ENCODE results near the gene ASB4. TPM values are rescaled to one million over a fixed set of nuclear protein-coding genes. Genes with fewer than 3 reads are reported as not detected.

Gene ASB4
- total RNA-seq, 2 experiments from 2014 or later = not detected

DNA sequence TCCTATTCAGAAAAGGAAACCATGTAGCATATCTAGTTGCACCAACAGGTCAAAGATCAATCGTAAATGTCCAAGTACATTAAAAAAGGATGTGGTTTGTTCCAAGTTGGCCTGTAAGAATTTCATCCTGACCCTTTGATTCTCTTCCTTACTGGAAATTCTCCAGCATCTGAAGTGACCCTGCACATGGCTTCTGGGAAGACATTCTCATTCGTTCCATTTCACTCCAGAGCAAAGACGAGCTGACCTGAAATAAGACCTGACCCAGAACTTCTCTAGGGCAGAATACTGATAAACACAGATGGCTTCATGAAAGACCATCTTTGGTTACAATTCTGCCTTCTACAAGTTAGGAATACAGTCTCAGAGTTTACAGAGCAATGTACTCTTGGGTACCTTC, 39.8 kb downstream of the ASB4 start:
- DNase-seq (no peak), ATAC-seq (no peak)
- intact Hi-C loops (cut with micrococcal nuclease) = loop anchor here (5.0 kb wide), 1 partner anchor 162 kb away; no protein-coding TSS in a partner anchor
- TF ChIP-seq, protein P1, sequence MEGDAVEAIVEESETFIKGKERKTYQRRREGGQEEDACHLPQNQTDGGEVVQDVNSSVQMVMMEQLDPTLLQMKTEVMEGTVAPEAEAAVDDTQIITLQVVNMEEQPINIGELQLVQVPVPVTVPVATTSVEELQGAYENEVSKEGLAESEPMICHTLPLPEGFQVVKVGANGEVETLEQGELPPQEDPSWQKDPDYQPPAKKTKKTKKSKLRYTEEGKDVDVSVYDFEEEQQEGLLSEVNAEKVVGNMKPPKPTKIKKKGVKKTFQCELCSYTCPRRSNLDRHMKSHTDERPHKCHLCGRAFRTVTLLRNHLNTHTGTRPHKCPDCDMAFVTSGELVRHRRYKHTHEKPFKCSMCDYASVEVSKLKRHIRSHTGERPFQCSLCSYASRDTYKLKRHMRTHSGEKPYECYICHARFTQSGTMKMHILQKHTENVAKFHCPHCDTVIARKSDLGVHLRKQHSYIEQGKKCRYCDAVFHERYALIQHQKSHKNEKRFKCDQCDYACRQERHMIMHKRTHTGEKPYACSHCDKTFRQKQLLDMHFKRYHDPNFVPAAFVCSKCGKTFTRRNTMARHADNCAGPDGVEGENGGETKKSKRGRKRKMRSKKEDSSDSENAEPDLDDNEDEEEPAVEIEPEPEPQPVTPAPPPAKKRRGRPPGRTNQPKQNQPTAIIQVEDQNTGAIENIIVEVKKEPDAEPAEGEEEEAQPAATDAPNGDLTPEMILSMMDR (IDR thresholded peaks at IDR 0.05) = no peak
- no peaks in the 10 kb centered on the region for H3K36me3 Mint-ChIP-seq (ENCODE audit: low read depth)
- H3K4me3 Mint-ChIP-seq = no peak overlapping the region
- no peaks in the 10 kb centered on the region for H3K9me3 Mint-ChIP-seq
- ChIA-PET CTCF (interaction anchor here (0.7 to 4.2 kb wide), 5 partner anchors 13 to 346 kb away, joined by 3 to 34 read pairs (median 8); no protein-coding TSS in a partner anchor), POLR2A (no interaction called here)
- H3K27me3 Mint-ChIP-seq = peaks cover 10% of the 10 kb centered on the region
- no peak overlapping the region for H3K27ac Mint-ChIP-seq
- no peaks in the 10 kb centered on the region for H3K4me1 Mint-ChIP-seq (ENCODE audit: low read depth)

DNA sequence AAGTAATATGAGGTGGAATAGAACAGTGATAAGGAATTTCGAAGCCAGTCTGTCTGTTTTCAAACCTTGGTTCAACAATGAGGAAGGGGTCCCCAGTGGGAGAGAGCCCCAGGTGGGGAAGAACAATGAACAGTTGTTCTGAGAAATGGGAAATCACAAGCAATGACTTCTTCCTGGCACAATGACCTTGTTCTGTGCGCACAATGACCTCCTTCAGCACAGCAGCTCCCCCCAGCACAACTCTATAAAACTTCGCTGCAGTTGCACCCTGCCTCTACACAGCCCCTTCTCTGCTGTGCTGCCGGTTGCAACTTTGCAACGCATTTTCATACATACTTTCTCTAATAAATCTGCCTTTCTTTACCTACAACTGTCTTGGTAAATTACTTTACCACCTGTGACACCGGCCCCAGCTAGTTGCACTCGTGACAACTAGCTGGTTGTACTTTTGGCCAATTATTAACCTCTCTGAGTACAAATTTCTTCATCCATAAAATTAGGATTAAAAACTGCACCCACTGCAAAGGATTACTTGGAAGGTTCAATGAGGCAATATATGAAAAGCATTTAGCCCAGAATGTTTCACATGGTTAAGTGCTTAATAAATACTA, 40.5 kb downstream of the ASB4 start:
- Mint-ChIP-seq H3K4me3 (no peak overlapping the region), H3K36me3 (ENCODE audit: low read depth) (no peaks in the 10 kb centered on the region), H3K9me3 (no peaks in the 10 kb centered on the region), H3K4me1 (ENCODE audit: low read depth) (no peaks in the 10 kb centered on the region), H3K27me3 (peaks cover 8% of the 10 kb centered on the region), H3K27ac (no peak overlapping the region)
- ChIA-PET POLR2A (no interaction called here), CTCF (interaction anchor here (0.7 to 4.2 kb wide), 8 partner anchors 13 to 437 kb away, joined by 3 to 34 read pairs (median 4); no protein-coding TSS in a partner anchor)
- DNase-seq (no peak), ATAC-seq (no peak)
- TF ChIP-seq, protein P1 (IDR thresholded peaks at IDR 0.05) = no peak
- intact Hi-C loops (cut with micrococcal nuclease) = loop anchor here (5.0 kb wide), 1 partner anchor 161 kb away; no protein-coding TSS in a partner anchor

DNA sequence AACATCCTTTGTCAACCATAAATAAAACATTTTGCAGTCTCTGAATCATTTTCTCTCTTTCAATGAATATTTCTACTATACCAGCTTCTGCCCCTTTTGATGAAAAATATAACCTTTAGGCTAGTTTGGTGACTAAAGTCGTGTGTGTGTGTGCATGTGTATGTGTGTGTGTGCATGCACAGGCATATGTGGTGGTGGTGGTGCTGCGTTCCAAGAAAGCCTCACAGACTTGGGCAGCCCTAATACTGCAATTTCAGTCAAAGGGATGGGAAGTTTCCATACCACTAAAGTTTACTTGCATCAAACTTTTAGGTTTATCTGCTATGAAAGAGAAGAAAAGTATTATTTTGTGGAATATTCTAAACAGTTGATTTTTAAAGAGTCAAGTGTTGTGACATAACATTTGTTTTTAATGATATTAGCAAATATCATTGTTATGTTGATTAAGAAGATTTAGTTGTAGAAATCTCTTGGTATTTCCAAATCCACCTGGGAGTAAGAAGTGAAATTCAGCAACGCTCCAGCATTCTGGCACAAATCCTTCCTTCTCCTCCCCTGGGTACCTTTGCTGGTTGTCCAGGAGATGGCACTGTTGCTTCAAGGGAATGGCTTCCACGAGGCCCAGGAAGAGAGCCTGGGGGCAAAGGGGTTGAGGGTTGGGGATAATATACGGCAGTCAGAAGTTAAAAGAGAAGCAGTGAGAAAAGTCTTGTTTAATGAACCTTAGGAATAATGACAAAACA, 41.5 kb downstream of the ASB4 start:
- Mint-ChIP-seq H3K36me3 (ENCODE audit: low read depth) (no peaks in the 10 kb centered on the region), H3K27me3 (peaks cover 8% of the 10 kb centered on the region), H3K27ac (no peak overlapping the region), H3K4me3 (no peak overlapping the region), H3K9me3 (no peaks in the 10 kb centered on the region), H3K4me1 (ENCODE audit: low read depth) (no peaks in the 10 kb centered on the region)
- TF ChIP-seq, protein P1 (IDR thresholded peaks at IDR 0.05) = peak; percentile 61
- ATAC-seq (no peak), DNase-seq (peak; percentile 4)
- ChIA-PET POLR2A (no interaction called here), CTCF (interaction anchor here (0.7 to 4.2 kb wide), 7 partner anchors 14 to 436 kb away, joined by 3 to 34 read pairs (median 4); no protein-coding TSS in a partner anchor)
- intact Hi-C loops (cut with micrococcal nuclease) = loop anchor here (5.0 kb wide), 1 partner anchor 160 kb away; no protein-coding TSS in a partner anchor

DNA sequence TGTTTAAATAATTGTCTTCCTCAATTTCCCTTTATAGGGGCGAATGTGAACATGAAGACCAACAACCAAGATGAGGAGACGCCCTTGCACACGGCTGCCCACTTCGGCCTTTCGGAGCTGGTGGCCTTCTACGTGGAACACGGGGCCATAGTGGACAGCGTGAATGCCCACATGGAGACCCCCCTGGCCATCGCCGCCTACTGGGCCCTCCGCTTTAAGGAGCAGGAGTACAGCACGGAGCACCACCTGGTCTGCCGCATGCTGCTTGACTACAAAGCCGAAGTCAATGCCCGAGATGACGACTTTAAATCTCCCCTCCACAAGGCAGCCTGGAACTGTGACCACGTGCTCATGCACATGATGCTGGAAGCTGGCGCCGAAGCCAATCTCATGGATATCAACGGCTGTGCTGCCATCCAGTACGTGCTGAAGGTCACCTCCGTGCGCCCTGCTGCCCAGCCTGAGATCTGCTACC, 42.1 kb downstream of the ASB4 start:
- DNase-seq = no peak
- ChIA-PET POLR2A (no interaction called here), CTCF (interaction anchor here (1.4 to 4.2 kb wide), 5 partner anchors 16 to 344 kb away, joined by 4 to 34 read pairs (median 8); no protein-coding TSS in a partner anchor)
- ATAC-seq = no peak
- H3K27ac Mint-ChIP-seq = no peak overlapping the region
- intact Hi-C loops (cut with micrococcal nuclease) = loop anchor here (5.0 kb wide), 1 partner anchor 159 kb away; no protein-coding TSS in a partner anchor
- peaks cover 8% of the 10 kb centered on the region for H3K27me3 Mint-ChIP-seq
- H3K4me3 Mint-ChIP-seq = no peak overlapping the region
- H3K36me3 Mint-ChIP-seq (ENCODE audit: low read depth) = no peaks in the 10 kb centered on the region
- H3K4me1 Mint-ChIP-seq (ENCODE audit: low read depth) = no peaks in the 10 kb centered on the region
- TF ChIP-seq, protein P1 (IDR thresholded peaks at IDR 0.05) = peak; percentile 8
- H3K9me3 Mint-ChIP-seq = no peaks in the 10 kb centered on the region

All from activated CD8-positive, alpha-beta T cell treated with anti-CD3 and anti-CD28 coated beads for 36 hours (primary cell).